ENCODE data around the gene FASTKD1.
"Not testable (repeated sequence)": the region's sequence is repeated elsewhere in the genome, so short reads cannot be mapped to it uniquely, and the experiment has no call there.

Gene FASTKD1

DNA sequence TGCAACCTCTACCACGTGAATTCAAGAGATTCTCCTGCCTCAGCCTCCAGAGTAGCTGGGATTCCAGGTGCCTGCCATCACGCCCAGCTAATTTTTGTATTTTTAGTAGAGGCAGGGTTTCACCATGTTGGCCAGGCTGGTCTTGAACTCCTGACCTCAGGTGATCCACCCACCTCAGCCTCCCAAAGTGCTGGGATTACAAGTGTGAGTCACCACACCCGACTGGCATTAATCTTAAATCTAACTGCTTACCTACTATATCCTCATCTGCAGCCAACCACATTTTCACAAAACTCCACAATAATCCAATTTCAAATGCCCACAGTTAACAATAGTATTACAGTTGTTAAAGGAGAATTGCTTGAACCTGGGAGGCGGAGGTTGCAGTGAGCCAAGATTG is 2.9 kb downstream of the FASTKD1 start:
- not testable (repeated sequence) for DNase-seq

GRCh38 chr2:169569948-169570347 is 3.7 kb downstream of the FASTKD1 start:
- no peak for DNase-seq

DNA sequence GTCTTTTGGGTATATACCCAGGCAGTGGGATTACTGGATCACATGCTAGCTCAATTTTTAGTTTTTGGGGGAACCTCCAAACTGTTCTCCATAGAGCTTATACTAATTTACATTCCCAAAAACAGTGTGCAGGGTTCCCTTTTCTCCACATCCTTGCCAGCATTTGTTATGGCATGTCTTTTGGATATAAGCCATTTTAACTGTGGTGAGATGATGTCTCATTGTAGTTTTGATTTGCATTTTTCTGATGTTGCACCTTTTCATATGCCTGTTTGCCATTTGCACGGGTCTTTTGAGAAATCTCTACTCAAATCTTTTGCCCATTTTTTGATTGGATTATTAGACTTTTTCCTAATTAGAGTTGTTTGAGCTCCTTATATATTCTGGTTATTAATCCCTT is 8.0 kb downstream of the FASTKD1 start:
- DNase-seq = no peak

GRCh38 chr2:169562519-169562918 is 11.1 kb downstream of the FASTKD1 start:
- no peak for DNase-seq

GRCh38 chr2:169562084-169562483 is 11.6 kb downstream of the FASTKD1 start:
- not testable (repeated sequence) for DNase-seq

DNA sequence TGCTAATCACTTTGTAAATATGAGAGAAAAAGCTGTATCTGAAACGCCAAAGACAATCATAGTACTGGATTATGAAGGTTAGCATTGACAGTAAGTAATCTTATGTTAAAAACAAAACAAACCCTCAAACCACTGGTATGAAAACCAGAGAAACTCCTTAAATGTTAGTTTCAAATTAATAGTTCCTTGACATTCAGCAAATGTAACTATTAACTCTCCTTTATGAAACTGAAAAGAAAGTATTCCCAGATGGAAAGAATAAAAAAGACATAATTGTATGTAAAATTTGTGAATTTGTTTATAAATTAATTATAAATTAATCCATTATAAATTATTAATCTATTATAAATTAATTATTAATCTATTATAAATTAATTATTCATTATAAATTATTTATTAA is 12.3 kb downstream of the FASTKD1 start:
- no peak for DNase-seq

GRCh38 chr2:169546756-169547155 is 26.9 kb downstream of the FASTKD1 start:
- no peak for DNase-seq

DNA sequence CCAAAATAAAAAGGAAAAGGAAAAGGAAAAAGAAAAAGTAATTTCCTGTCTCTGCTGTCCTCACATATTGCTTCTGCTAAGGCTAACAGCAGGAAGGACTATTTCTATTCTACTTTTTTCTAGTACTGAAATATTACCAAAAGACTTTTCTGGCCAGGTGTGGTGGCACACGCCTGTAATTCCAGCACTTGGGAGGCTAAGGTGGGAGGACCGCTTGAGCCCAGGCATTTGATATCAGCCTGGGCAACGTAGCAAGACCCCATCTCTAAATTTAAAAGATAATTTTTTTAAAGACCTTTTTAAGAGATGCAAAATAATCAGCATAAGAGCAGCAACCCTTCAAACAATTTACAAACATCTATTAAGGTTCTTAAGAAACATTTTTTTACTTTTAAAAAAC is 31.2 kb downstream of the FASTKD1 start:
- no peak for DNase-seq

GRCh38 chr2:169540146-169540545 is 33.5 kb downstream of the FASTKD1 start:
- no peak for DNase-seq

- not testable (repeated sequence) for DNase-seq
Observed at GRCh38 chr2:169539460-169539859, 34.2 kb downstream of the FASTKD1 start.

DNA sequence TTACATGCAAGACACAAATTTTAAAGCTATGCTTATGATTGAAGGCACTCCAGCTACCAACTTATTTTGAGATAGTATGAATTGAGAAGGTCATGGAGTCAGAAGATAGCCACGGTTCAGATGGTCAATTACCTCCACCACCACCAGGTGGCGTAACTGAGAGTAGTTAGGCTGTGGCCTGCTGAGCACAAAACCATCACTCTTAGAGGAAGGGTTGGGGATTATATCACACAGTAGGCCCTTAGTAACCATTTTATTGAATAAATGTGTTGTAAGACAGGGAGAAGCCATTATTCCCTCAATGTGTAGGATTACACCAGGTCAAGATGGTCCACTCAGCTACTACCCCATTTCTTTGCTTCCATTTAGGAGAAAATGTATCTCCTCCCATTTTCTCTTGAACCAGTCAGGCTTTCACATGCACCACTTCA is 45.4 kb downstream of the FASTKD1 start:
- peak; percentile 49 for DNase-seq

DNA sequence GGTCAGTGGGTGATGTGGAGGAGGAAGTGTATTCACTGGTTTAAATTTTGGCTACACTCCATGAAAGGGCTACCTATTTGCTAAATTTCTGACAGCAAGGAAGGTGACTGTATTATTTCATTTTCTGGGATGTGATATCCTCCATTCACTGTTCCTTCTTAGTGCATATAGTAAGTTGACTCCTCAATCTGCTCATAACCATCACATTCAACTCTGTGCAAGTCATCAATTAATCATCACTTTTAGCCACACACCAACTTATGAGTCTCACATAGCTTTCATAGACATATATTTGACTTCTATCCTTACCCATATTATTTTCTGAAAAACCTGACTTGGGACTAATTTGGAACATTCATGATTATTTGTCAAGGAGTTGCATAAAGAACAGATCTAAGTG is 47.2 kb downstream of the FASTKD1 start:
- no peak for DNase-seq

DNA sequence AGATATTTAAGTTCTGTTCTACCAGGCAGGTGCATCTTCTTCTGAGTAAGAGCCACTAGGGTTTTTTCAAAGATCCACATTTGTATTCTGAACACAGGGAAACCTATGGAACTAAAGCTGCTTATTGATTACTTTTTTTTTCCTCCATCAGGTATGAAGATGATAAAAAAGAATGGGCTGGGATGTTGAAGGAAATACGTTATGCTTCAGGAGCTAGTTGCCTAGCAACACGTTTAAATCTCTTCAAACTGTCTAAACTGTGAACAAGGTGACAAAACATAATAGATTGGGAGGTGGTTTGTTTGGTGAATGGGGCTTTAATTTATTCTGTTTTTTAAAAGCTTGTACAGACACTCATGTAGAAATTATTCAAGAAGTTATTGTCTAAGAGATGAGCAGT is 48.2 kb downstream of the FASTKD1 start:
- DNase-seq = no peak

- no peak for DNase-seq
Observed at GRCh38 chr2:169523681-169524080, 50.0 kb downstream of the FASTKD1 start.

DNA sequence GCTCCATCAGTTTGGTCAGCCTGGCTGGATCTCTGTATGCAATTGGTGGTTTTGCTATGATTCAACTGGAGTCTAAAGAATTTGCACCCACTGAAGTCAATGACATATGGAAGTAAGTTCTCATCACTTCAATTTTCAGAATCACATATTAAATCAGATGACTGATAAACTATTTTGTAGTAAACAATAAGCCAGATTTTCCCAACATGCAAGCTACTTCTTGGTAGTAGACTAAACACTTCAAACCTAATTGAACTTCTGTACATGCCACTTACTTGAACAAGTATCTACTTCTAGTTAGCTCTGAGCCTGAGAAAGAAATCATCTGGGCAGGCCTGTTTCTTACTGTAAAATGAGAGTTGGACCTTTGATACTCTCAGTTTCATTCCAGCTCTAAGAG is 52.8 kb downstream of the FASTKD1 start:
- DNase-seq = no peak

- not testable (repeated sequence) for DNase-seq
Observed at GRCh38 chr2:169516488-169516995, 57.1 kb downstream of the FASTKD1 start.

GRCh38 chr2:169514758-169515157 is 58.9 kb downstream of the FASTKD1 start:
- not testable (repeated sequence) for DNase-seq

GRCh38 chr2:169513926-169514325 is 59.7 kb downstream of the FASTKD1 start:
- no peak for DNase-seq

DNA sequence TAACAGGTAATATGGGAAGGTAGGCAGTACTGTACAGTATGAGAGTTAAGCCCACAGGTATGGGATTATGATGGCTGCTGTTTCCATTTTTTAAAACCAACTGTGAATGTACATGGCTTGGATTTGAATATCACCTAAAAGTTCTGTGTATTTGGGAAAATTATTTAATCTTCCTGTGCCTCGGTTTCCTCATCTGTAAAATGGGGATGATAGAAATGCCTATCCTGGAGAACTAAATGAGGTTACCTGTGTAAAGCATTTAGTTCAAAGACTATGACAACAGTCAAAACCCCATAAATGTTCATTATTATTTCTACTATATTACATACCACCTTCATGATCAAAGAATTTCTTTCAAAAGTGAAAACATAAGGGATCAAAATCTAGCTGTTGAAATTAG is 60.6 kb downstream of the FASTKD1 start:
- no peak for DNase-seq

- no peak for DNase-seq
Observed at GRCh38 chr2:169512525-169512924, 61.1 kb downstream of the FASTKD1 start.

DNA sequence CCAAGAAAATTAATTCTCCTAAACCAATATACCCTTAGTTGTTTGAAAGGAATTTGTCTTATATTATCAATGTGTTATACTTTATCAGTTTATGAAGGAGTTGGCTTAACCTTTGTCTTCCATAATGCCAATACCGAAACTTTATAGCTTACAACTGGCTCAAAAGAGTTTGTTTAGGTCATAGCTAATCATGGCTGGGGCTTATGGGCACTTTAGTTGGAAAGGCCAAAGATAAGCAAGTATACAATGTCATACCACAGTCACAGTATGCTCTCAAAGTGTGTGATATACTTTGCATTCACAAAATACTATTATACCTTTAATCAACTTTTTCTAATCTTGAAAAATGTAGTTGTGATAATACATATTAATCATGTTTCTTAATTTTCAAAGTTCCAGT is 61.8 kb downstream of the FASTKD1 start:
- no peak for DNase-seq

DNA sequence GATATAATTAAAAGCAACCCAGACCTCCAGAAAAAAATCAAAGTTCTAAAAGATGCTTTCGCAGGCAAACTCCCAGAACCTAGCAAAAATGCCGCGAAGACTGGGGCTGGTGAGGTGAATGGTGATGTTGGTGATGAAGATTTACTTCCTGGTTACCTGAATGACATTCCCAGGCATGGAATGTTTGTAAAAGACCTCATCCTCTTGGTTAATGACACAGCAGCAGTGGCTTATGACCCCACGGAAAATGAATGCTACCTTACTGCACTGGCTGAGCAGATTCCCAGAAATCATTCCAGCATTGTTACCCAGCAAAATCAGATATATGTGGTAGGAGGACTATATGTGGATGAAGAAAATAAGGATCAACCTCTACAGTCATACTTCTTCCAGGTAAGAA is 63.2 kb downstream of the FASTKD1 start:
- no peak for DNase-seq

DNA sequence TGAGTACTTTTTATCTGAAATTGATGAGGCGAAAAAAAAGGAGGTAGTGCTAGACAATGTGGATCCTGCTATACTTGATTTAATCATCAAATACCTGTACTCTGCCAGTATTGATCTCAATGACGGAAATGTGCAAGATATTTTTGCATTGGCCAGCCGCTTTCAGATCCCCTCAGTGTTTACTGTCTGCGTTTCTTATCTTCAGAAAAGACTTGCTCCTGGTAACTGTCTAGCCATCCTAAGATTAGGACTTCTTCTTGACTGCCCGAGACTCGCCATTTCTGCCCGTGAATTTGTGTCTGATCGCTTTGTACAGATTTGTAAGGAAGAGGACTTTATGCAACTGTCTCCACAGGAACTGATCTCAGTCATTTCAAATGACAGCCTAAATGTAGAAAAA is 63.7 kb downstream of the FASTKD1 start:
- no peak for DNase-seq

DNA sequence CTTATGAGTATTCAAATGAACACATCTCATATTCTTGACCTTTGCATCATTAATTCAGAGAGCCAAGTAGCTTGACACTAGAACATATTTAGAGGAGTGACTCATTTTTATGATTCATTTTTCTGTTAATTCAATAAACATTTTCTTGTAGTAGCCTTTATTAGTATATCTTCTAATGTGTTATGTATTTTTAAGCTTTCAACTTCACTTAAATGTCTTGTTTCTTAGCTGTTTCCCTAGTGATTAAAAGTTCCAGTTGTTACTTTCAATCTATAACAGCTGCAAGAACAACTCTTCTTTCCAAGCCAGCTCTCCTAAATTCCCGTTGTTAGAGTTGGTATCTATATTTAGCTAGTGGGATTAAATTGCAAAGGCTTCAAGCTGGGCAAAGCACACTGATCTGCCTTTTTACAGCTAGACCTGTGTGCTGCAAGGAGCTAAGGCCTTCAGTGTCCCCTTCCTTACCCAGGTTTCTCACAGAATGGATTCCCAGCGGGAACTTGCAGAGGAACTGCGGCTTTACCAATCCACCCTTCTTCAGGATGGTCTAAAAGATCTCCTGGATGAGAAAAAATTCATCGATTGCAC is 64.3 kb downstream of the FASTKD1 start, which contains the start of gene KLHL41:
Gene KLHL41 (plus strand): TSS at position 405 of the 588 bp plus-strand sequence. CDS start 77 bp downstream, at position 482.
- no peak for DNase-seq

- no peak for DNase-seq
Observed at GRCh38 chr2:169507698-169508097, 66.0 kb downstream of the FASTKD1 start.
